PC-9 (cell line): Measurements from ENCODE around the gene TTBK1. TPM values are rescaled to one million over a fixed set of nuclear protein-coding genes. Genes with fewer than 3 reads are reported as not detected.

Experiments used
- BruUV-seq: library from RNA; stranded (reverse); fragments of 400-500 nt; replicated peaks from 2 replicates; lab custom pipeline; 2021; lab: Mats Ljungman, UMichigan
- CTCF ChIA-PET: fragments of 300-600 bp; sonication (Branson Sonifier 250); formaldehyde crosslinking; loops from one replicate; lab custom pipeline; 2022; ENCODE audit warnings: antibody characterized with exemption; lab: Charles Lee
- POLR2A ChIA-PET: fragments of 300-600 bp; sonication (Branson Sonifier 250); formaldehyde crosslinking; loops from one replicate; lab custom pipeline; 2022; ENCODE audit warnings: antibody characterized with exemption; ENCODE audit not compliant: unreplicated experiment; lab: Charles Lee
- DNase-seq, 2 experiments: peaks; one replicate each; pipeline versions ENCODE4 v3.0.0 to v3.0.0-alpha.2; 2015 to 2022; ENCODE audit warnings: mixed read lengths in 1 of 2
- H2AFZ ChIP-seq: fragments of 200-600 bp; sonication (generic); 2 replicates; pipeline ENCODE4 v1.8.1; 2017; ENCODE audit warnings: antibody characterized with exemption
- H3F3A ChIP-seq: fragments of 200-600 bp; sonication (generic); 2 replicates; pipeline ENCODE4 v1.8.1; 2017; ENCODE audit warnings: antibody characterized with exemption, mild to moderate bottlenecking, low read depth; ENCODE audit not compliant: insufficient read depth
- H3K27ac ChIP-seq: fragments of 200-600 bp; sonication (generic); 2 replicates; pipeline ENCODE4 v1.6.1; 2016; ENCODE audit warnings: mixed run types
- H3K27me3 ChIP-seq: fragments of 200-600 bp; sonication (generic); 2 replicates; pipeline ENCODE4 v1.6.1; 2016; ENCODE audit warnings: low read depth, mixed run types; ENCODE audit not compliant: insufficient read depth
- H3K36me3 ChIP-seq: fragments of 200-600 bp; sonication (generic); 2 replicates; pipeline ENCODE4 v1.6.1; 2016; ENCODE audit warnings: low read depth, mixed run types
- H3K4me1 ChIP-seq: fragments of 200-600 bp; sonication (generic); replicated peaks from 2 replicates; pipeline ENCODE4 v1.6.1; 2016; ENCODE audit warnings: mixed run types; ENCODE audit not compliant: insufficient read depth
- H3K4me2 ChIP-seq: fragments of 200-600 bp; sonication (generic); 2 replicates; pipeline ENCODE4 v1.6.1; 2017; ENCODE audit warnings: mixed run types
- H3K4me3 ChIP-seq: fragments of 200-600 bp; sonication (generic); 2 replicates; pipeline ENCODE4 v1.6.1; 2016; ENCODE audit warnings: mixed run types
- H3K79me2 ChIP-seq: fragments of 200-600 bp; sonication (generic); 2 replicates; pipeline ENCODE4 v1.6.1; 2017; ENCODE audit warnings: low read depth, mixed run types
- H3K9me2 ChIP-seq: fragments of 200-600 bp; sonication (generic); 2 replicates; pipeline ENCODE4 v1.8.1; 2017; ENCODE audit warnings: mild to moderate bottlenecking; ENCODE audit not compliant: insufficient read depth
- H3K9me3 ChIP-seq: fragments of 200-600 bp; sonication (generic); 2 replicates; pipeline ENCODE4 v1.8.1; 2016; ENCODE audit warnings: low read depth; ENCODE audit not compliant: insufficient read depth
- H4K20me1 ChIP-seq: fragments of 200-600 bp; sonication (generic); 2 replicates; pipeline ENCODE4 v1.8.1; 2017; ENCODE audit not compliant: insufficient read depth
- CTCF ChIP-seq: fragments of 200-600 bp; sonication (generic); conservative IDR thresholded peaks from 2 replicates; pipeline ENCODE4 v1.6.1; 2017; ENCODE audit warnings: mixed run types, antibody characterized with exemption, mild to moderate bottlenecking, moderate library complexity
- EZH2 ChIP-seq: fragments of 200-600 bp; sonication (generic); IDR thresholded peaks from 2 replicates; pipeline ENCODE4 v1.8.0; 2017; ENCODE audit warnings: antibody characterized with exemption, low read depth
- intact Hi-C: fragments of 100-400 bp; cut with micrococcal nuclease; formaldehyde crosslinking; loops from one replicate; pipeline ENCODE4 v1.10.0; 2022; ENCODE audit not compliant: unreplicated experiment
- total RNA-seq: library from RNA; stranded (reverse); gene quantifications from 2 replicates; pipeline ENCODE4 v1.2.3, GENCODE V29; 2021

Gene TTBK1
- total RNA-seq, 1 experiment from 2014 or later = 0.07 TPM

- ChIA-PET CTCF (no interaction called here), POLR2A (no interaction called here)
- H3K27ac ChIP-seq = no peak overlapping the region
- H3K79me2 ChIP-seq = no peaks in the 10 kb centered on the region
- no peak for TF ChIP-seq CTCF
- TF ChIP-seq EZH2 = no peak
- no peak for DNase-seq
- no peaks in the 10 kb centered on the region for H3F3A ChIP-seq
- no peak overlapping the region for H2AFZ ChIP-seq
- no TSS peak for BruUV-seq
- H3K4me2 ChIP-seq = no peak overlapping the region
- H3K9me3 ChIP-seq = no peaks in the 10 kb centered on the region
- H4K20me1 ChIP-seq = no peaks in the 10 kb centered on the region
- no peak overlapping the region for H3K4me3 ChIP-seq
- H3K4me1 ChIP-seq = peaks cover 15% of the 10 kb centered on the region
- intact Hi-C loops = no loop called here
- no peaks in the 10 kb centered on the region for H3K27me3 ChIP-seq
- H3K9me2 ChIP-seq = no peaks in the 10 kb centered on the region
- no peaks in the 10 kb centered on the region for H3K36me3 ChIP-seq
Observed at GRCh38 chr6:43310134-43310533, 66.9 kb downstream of the TTBK1 start.

GRCh38 chr6:43310624-43311023, 67.3 kb downstream of the TTBK1 start:
- ChIA-PET POLR2A (no interaction called here), CTCF (no interaction called here)
- no peak overlapping the region for H2AFZ ChIP-seq
- TF ChIP-seq EZH2 = no peak
- no peak for TF ChIP-seq CTCF
- no peaks in the 10 kb centered on the region for H4K20me1 ChIP-seq
- no TSS peak for BruUV-seq
- peaks cover 15% of the 10 kb centered on the region for H3K4me1 ChIP-seq
- H3K9me3 ChIP-seq = no peaks in the 10 kb centered on the region
- no peak overlapping the region for H3K4me3 ChIP-seq
- H3K27me3 ChIP-seq = no peaks in the 10 kb centered on the region
- no peaks in the 10 kb centered on the region for H3F3A ChIP-seq
- H3K79me2 ChIP-seq = no peaks in the 10 kb centered on the region
- H3K27ac ChIP-seq = no peak overlapping the region
- H3K9me2 ChIP-seq = no peaks in the 10 kb centered on the region
- H3K36me3 ChIP-seq = no peaks in the 10 kb centered on the region
- no peak for DNase-seq
- H3K4me2 ChIP-seq = no peak overlapping the region
- intact Hi-C loops = no loop called here

GRCh38 chr6:43311666-43312065, 68.4 kb downstream of the TTBK1 start:
- no peak overlapping the region for H3K4me2 ChIP-seq
- TF ChIP-seq EZH2 (no peak), CTCF (no peak)
- H2AFZ ChIP-seq = no peak overlapping the region
- DNase-seq = no peak
- intact Hi-C loops = no loop called here
- H3F3A ChIP-seq = no peaks in the 10 kb centered on the region
- no peaks in the 10 kb centered on the region for H3K27me3 ChIP-seq
- BruUV-seq = no TSS peak
- ChIA-PET POLR2A (no interaction called here), CTCF (no interaction called here)
- H3K4me3 ChIP-seq = no peak overlapping the region
- no peak overlapping the region for H3K27ac ChIP-seq
- H3K4me1 ChIP-seq = peaks cover 15% of the 10 kb centered on the region
- no peaks in the 10 kb centered on the region for H3K36me3 ChIP-seq
- H3K79me2 ChIP-seq = no peaks in the 10 kb centered on the region
- H4K20me1 ChIP-seq = no peaks in the 10 kb centered on the region
- no peaks in the 10 kb centered on the region for H3K9me2 ChIP-seq
- no peaks in the 10 kb centered on the region for H3K9me3 ChIP-seq
